ENCODE results near the gene GHRHR.

DNA sequence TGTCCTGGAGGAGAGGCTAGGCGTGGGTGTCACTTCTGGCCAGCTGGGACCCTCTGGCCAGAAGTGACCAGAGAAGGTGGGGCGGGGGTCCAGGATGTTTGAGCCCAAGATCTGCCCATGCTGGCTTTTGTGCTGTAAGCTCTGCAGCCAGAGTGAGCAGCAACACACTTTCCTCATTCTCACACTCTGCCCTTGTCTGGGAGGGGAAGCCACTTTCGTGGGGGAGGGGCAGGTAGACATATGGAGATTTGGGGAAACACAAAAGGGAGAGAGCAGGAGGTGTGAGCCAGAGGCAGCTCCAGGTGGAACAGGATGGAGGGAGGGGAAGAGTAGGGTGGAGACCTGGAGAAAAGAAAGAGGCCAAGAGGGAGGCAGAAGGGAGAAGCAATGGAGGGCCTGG is 56.9 kb downstream of the GHRHR start:
- TF ChIP-seq CTCF (IDR thresholded peaks at IDR 0.05), result no peak
- no peak for TF ChIP-seq POLR2A (IDR thresholded peaks at IDR 0.05)
